Measurements from ENCODE around the gene PANK3. TPM values are rescaled to one million over a fixed set of nuclear protein-coding genes. Genes with fewer than 3 reads are reported as not detected.

The PANK3 gene
- total RNA-seq, 1 experiment from 2014 or later, result 82.6 TPM

- H3K4me3 Mint-ChIP-seq, result no peak overlapping the region
- Histone ChIP-seq H4K8ac (replicated peaks; ENCODE audit: insufficient read length, low read depth, low read length) (no peak overlapping the region), H2AK5ac (ENCODE audit: insufficient read length, low read length) (no peak overlapping the region), H2BK15ac (ENCODE audit: low read depth, low read length) (no peak overlapping the region), H3T11ph (ENCODE audit: low read length) (no peak overlapping the region), H2BK20ac (ENCODE audit: low read depth, low read length, poor library complexity, severe bottlenecking) (no peak overlapping the region), H3K27me3 (ENCODE audit: insufficient read depth, low read length) (no peaks in the 10 kb centered on the region), H3K4me1 (ENCODE audit: insufficient read depth, low read length) (no peaks in the 10 kb centered on the region), H3K9me3 (ENCODE audit: control insufficient read depth, low read depth, low read length) (no peaks in the 10 kb centered on the region), H2AFZ (ENCODE audit: low read length) (no peak overlapping the region), H3K23ac (ENCODE audit: insufficient read length, low read depth, low read length) (no peak overlapping the region), H2BK12ac (ENCODE audit: insufficient read length, low read depth, low read length) (no peak overlapping the region), H3K9ac (ENCODE audit: extremely low read depth, insufficient read length, low read length) (no peak overlapping the region), H3K4ac (ENCODE audit: low read depth, low read length) (no peak overlapping the region), H3K56ac (ENCODE audit: insufficient read length, low read depth, low read length) (no peak overlapping the region), H3K4me2 (ENCODE audit: insufficient read depth, insufficient read length, low read length) (no peak overlapping the region), H3K79me2 (ENCODE audit: insufficient read depth, low read length) (0 out of 2 replicates have a peak, but pooled peaks cover 1% of the 10 kb centered on the region), H4K91ac (ENCODE audit: insufficient read length, low read depth, low read length) (no peak overlapping the region), H3K14ac (ENCODE audit: insufficient read depth, low read length) (no peak overlapping the region), H4K5ac (ENCODE audit: insufficient read length, low read depth, low read length) (no peak overlapping the region), H2BK5ac (ENCODE audit: insufficient read length, low read length) (no peak overlapping the region), H3K18ac (ENCODE audit: insufficient read length, low read depth, low read length) (no peak overlapping the region), H3K27ac (ENCODE audit: insufficient read length, low read depth, low read length) (no peak overlapping the region), H4K20me1 (ENCODE audit: control insufficient read depth, insufficient read depth, insufficient read length) (no peaks in the 10 kb centered on the region), H2BK120ac (ENCODE audit: low read depth, low read length, poor library complexity, severe bottlenecking) (no peak overlapping the region), H3K23me2 (ENCODE audit: insufficient read length, low read depth, low read length, poor library complexity, severe bottlenecking) (no peaks in the 10 kb centered on the region), H3K79me1 (ENCODE audit: insufficient read depth, low read depth, low read length, poor library complexity, severe bottlenecking) (peaks cover 6% of the 10 kb centered on the region)
- WGBS (ENCODE audit: extremely low coverage, insufficient read length, low lambda C conversion rate), result no CpG with 5 or more reads among the region's 2 CpGs
- H3K4me1 Mint-ChIP-seq, result no peaks in the 10 kb centered on the region
- no peak for TF ChIP-seq CTCF (conservative IDR thresholded peaks at IDR 0.05)
- no peak overlapping the region for H3K27ac Mint-ChIP-seq
- no peaks in the 10 kb centered on the region for H3K27me3 Mint-ChIP-seq (ENCODE audit: low read depth)
- no peaks in the 10 kb centered on the region for H3K9me3 Mint-ChIP-seq
- peaks cover 54 to 85% (median 80%) of the 10 kb centered on the region in 3 experiments for H3K36me3 Mint-ChIP-seq (ENCODE audit: insufficient read depth in 1 of 3, low read depth in 3 of 3)
- no peak for DNase-seq
Measured at GRCh38 chr5:168557389-168557788, 21.8 kb downstream of the PANK3 start.
